Retinal pigment epithelial cell (primary cell): Measurements from ENCODE around the gene ABCA9.
"Not testable (repeated sequence)": the region's sequence is repeated elsewhere in the genome, so short reads cannot be mapped to it uniquely, and the experiment has no call there.

Experiments used
- DNase-seq: peaks from one replicate; pipeline ENCODE4 v3.0.0-alpha.2; 2010; ENCODE audit warnings: low read depth
- H3K4me3 ChIP-seq: 2 replicates; pipeline ENCODE4 v1.5.1; 2011; ENCODE audit warnings: mild to moderate bottlenecking, low read length, control low read depth, moderate library complexity
- TF ChIP-seq, protein P1 (sequence below): conservative IDR thresholded peaks from 2 replicates; pipeline ENCODE4 v1.5.1; 2011; ENCODE audit warnings: low read depth, low read length, control low read depth, inconsistent platforms

Gene ABCA9

GRCh38 chr17:69018687-69019086 lies 42.0 kb downstream of the ABCA9 start:
- TF ChIP-seq, protein P1, sequence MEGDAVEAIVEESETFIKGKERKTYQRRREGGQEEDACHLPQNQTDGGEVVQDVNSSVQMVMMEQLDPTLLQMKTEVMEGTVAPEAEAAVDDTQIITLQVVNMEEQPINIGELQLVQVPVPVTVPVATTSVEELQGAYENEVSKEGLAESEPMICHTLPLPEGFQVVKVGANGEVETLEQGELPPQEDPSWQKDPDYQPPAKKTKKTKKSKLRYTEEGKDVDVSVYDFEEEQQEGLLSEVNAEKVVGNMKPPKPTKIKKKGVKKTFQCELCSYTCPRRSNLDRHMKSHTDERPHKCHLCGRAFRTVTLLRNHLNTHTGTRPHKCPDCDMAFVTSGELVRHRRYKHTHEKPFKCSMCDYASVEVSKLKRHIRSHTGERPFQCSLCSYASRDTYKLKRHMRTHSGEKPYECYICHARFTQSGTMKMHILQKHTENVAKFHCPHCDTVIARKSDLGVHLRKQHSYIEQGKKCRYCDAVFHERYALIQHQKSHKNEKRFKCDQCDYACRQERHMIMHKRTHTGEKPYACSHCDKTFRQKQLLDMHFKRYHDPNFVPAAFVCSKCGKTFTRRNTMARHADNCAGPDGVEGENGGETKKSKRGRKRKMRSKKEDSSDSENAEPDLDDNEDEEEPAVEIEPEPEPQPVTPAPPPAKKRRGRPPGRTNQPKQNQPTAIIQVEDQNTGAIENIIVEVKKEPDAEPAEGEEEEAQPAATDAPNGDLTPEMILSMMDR = no peak
- no peak overlapping the region for H3K4me3 ChIP-seq
- DNase-seq = no peak

DNA sequence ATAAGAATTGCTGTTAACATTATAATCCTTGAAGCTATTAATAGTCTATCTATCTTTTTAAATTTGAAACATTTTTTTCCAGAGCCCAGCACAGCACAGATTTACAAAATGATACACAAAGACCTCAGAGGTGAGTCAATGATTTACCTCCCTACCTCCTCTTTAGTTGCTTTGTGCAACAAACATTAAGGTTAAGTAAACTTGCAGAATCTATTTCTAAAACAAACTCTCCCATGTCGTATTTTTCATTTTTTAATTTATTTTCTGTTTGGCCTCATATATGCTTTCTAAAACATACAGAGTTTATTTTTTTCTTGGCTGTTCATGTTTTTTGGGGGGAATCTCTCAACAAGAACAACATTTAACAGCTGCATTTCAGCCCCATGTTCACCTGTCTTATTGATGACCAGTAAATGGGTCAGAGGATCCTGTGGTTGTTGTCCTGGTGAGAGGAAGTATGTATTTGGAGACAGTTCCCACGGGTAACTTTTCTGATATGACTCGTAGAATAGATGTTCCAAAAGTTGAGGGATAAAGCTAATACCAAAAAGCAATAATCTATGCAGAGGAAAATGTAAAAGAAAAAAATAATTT lies 42.6 kb downstream of the ABCA9 start:
- no peak overlapping the region for H3K4me3 ChIP-seq
- TF ChIP-seq, protein P1 = no peak
- no peak for DNase-seq

DNA sequence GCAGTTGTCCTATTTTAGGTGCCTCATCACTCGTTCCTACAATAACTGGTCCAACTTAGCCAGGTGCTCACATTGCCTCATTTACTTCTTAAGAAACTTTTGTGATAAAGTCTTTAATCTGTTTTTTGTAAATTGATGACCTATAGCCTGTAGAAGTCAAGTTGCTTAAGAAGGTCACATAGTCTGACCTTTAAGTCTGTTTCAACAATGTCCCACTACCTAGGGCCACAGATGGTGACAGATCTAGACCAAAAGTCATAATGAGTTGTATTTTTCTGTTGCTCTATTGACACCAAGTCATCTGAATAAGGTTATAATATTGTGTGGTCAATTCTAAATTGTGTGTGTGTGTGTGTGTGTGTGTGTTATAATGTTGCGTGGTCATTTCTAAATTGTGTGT lies 45.1 kb downstream of the ABCA9 start:
- no peak overlapping the region for H3K4me3 ChIP-seq
- DNase-seq = no peak
- TF ChIP-seq, protein P1 = no peak

GRCh38 chr17:69012895-69013805 lies 47.6 kb downstream of the ABCA9 start:
- DNase-seq = no peak

GRCh38 chr17:69009930-69010329 lies 50.8 kb downstream of the ABCA9 start:
- no peak overlapping the region for H3K4me3 ChIP-seq
- DNase-seq = no peak
- TF ChIP-seq, protein P1 = no peak

More at GRCh38 chr17:69012895-69013805, 47.6 kb downstream of the ABCA9 start:
- TF ChIP-seq, protein P1 = no peak
- no peak overlapping the region for H3K4me3 ChIP-seq

GRCh38 chr17:69004759-69005158 lies 56.0 kb downstream of the ABCA9 start:
- not testable (repeated sequence) for DNase-seq, H3K4me3 ChIP-seq

DNA sequence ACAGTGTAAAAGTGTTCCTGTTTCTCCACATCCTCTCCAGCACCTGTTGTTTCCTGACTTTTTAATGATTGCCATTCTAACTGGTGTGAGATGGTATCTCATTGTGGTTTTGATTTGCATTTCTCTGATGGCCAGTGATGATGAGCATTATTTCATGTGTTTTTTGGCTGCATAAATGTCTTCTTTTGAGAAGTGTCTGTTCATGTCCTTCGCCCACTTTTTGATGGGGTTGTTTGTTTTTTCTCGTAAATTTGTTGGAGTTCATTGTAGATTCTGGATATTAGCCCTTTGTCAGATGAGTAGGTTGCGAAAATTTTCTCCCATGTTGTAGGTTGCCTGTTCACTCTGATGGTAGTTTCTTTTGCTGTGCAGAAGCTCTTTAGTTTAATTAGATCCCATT lies 61.0 kb downstream of the ABCA9 start:
- DNase-seq, H3K4me3 ChIP-seq: not testable (repeated sequence)

DNA sequence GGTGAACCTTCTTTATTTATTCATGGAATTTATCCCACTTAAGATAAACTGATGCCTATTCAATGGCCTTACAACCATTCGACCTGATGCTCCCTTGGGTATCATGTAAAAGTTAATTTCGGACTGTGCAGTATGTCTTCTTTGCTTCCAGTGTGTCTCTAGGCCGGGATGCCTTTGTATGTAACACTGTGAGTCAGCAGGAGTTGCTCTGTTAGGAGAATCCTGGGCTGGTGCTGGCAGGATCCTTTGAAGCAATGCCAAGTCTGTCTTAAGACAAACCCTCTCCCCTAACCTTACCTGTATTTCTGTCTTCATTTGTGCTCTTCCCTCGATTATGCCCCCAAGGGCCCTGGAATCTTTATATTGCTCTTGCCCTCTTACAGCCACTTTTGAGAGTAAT lies 67.6 kb downstream of the ABCA9 start:
- TF ChIP-seq, protein P1 = no peak
- no peak overlapping the region for H3K4me3 ChIP-seq
- DNase-seq = no peak
